Fibroblast of skin of left quadriceps (primary cell): Measurements from ENCODE around the gene ERBB3.
"Not testable (repeated sequence)": the region's sequence is repeated elsewhere in the genome, so short reads cannot be mapped to it uniquely, and the experiment has no call there.

Source experiments
- DNase-seq, 2 experiments: peaks; one replicate each; pipeline ENCODE4 v3.0.0-alpha.2; 2013; ENCODE audit warnings: low read depth in 2 of 2

The ERBB3 gene

GRCh38 chr12:56079723-56080555 is at the start of gene ERBB3:
Gene ERBB3, plus strand, starts transcription at chr12:56080165. Its CDS starts 136 bp downstream, at chr12:56080301.
- peak in 1 of 2 experiments; percentile 32 for DNase-seq

- no peak for DNase-seq
These were observed 48.0 kb upstream of the ERBB3 start for GRCh38 chr12:56031987-56032386.

GRCh38 chr12:56034586-56035332 is 45.2 kb upstream of the ERBB3 start:
- DNase-seq, result no peak

- no peak for DNase-seq
These were observed 42.8 kb upstream of the ERBB3 start for GRCh38 chr12:56037161-56037560.

GRCh38 chr12:56038022-56038655 is 41.8 kb upstream of the ERBB3 start:
- no peak for DNase-seq

- DNase-seq, result no peak
These were observed 39.8 kb upstream of the ERBB3 start for GRCh38 chr12:56040151-56040550.

GRCh38 chr12:56040963-56041551 is 38.9 kb upstream of the ERBB3 start:
- no peak for DNase-seq

GRCh38 chr12:56041552-56042429 is 38.2 kb upstream of the ERBB3 start, which contains the start of gene RPS26:
Gene RPS26, plus strand, starts transcription at chr12:56041918. Its CDS starts 249 bp downstream, at chr12:56042167.
- DNase-seq, result peak; percentile 99 to 100

- DNase-seq, result not testable (repeated sequence)
These were observed 37.5 kb upstream of the ERBB3 start for GRCh38 chr12:56042430-56042813.

- DNase-seq, result no peak
These were observed 37.1 kb upstream of the ERBB3 start for GRCh38 chr12:56042843-56043242.

GRCh38 chr12:56046027-56046780 is 33.8 kb upstream of the ERBB3 start:
- DNase-seq, result no peak

GRCh38 chr12:56053407-56053893 is 26.5 kb upstream of the ERBB3 start:
- no peak for DNase-seq

- not testable (repeated sequence) for DNase-seq
These were observed 20.0 kb upstream of the ERBB3 start for GRCh38 chr12:56059964-56060363.

- DNase-seq, result no peak
These were observed 18.0 kb upstream of the ERBB3 start for GRCh38 chr12:56061982-56062381.

- no peak for DNase-seq
These were observed 17.0 kb upstream of the ERBB3 start for GRCh38 chr12:56062996-56063395.

GRCh38 chr12:56071648-56072047 is 8.3 kb upstream of the ERBB3 start:
- DNase-seq, result no peak

- DNase-seq, result no peak
These were observed 5.6 kb upstream of the ERBB3 start for GRCh38 chr12:56074396-56074795.

- not testable (repeated sequence) for DNase-seq
These were observed 2.0 kb upstream of the ERBB3 start for GRCh38 chr12:56077966-56078365.

- DNase-seq, result no peak
These were observed 1.5 kb upstream of the ERBB3 start for GRCh38 chr12:56078427-56078826.
